Glomerular visceral epithelial cell (primary cell): ENCODE data around the gene EFHD2.
A peak's percentile ranks its signal among the peaks of the same experiment; 100 is the strongest.
"Not testable (repeated sequence)": the region's sequence is repeated elsewhere in the genome, so short reads cannot be mapped to it uniquely, and the experiment has no call there.

Source experiments
- DNase-seq: peaks from one replicate; pipeline ENCODE4 v3.0.0-alpha.2; 2016; ENCODE audit errors: extremely low spot score

Gene EFHD2

GRCh38 chr1:15430787-15431570 is 21.3 kb downstream of the EFHD2 start:
- DNase-seq = peak; percentile 44

GRCh38 chr1:15431571-15431948 is 21.9 kb downstream of the EFHD2 start:
- DNase-seq = no peak

GRCh38 chr1:15432324-15432723 is 22.6 kb downstream of the EFHD2 start:
- DNase-seq = no peak

- DNase-seq = no peak
These were observed 23.8 kb downstream of the EFHD2 start for GRCh38 chr1:15433471-15433870.

GRCh38 chr1:15434739-15435138 is 25.1 kb downstream of the EFHD2 start:
- DNase-seq = not testable (repeated sequence)

GRCh38 chr1:15435239-15436077 is 25.8 kb downstream of the EFHD2 start:
- no peak for DNase-seq

- no peak for DNase-seq
These were observed 27.3 kb downstream of the EFHD2 start for GRCh38 chr1:15436881-15437442.

GRCh38 chr1:15439325-15439724 is 29.6 kb downstream of the EFHD2 start:
- no peak for DNase-seq

- DNase-seq = no peak
These were observed 30.7 kb downstream of the EFHD2 start for GRCh38 chr1:15440357-15440756.

GRCh38 chr1:15441247-15441646 is 31.6 kb downstream of the EFHD2 start:
- no peak for DNase-seq

GRCh38 chr1:15442119-15442518 is 32.4 kb downstream of the EFHD2 start:
- DNase-seq = no peak

- no peak for DNase-seq
These were observed 33.1 kb downstream of the EFHD2 start for GRCh38 chr1:15442759-15443158.

GRCh38 chr1:15443281-15443680 is 33.6 kb downstream of the EFHD2 start:
- no peak for DNase-seq

GRCh38 chr1:15444468-15445389 is 35.0 kb downstream of the EFHD2 start:
- DNase-seq = no peak

- DNase-seq = no peak
These were observed 35.9 kb downstream of the EFHD2 start for GRCh38 chr1:15445390-15446122.

- no peak for DNase-seq
These were observed 36.5 kb downstream of the EFHD2 start for GRCh38 chr1:15446212-15446611.

- no peak for DNase-seq
These were observed 39.3 kb downstream of the EFHD2 start for GRCh38 chr1:15448877-15449462.

- no peak for DNase-seq
These were observed 39.9 kb downstream of the EFHD2 start for GRCh38 chr1:15449567-15449966.

GRCh38 chr1:15451014-15451722 is 41.5 kb downstream of the EFHD2 start:
- DNase-seq = no peak

GRCh38 chr1:15452216-15452615 is 42.5 kb downstream of the EFHD2 start:
- no peak for DNase-seq
